ENCODE measurements around the gene ZNF429.

DNA sequence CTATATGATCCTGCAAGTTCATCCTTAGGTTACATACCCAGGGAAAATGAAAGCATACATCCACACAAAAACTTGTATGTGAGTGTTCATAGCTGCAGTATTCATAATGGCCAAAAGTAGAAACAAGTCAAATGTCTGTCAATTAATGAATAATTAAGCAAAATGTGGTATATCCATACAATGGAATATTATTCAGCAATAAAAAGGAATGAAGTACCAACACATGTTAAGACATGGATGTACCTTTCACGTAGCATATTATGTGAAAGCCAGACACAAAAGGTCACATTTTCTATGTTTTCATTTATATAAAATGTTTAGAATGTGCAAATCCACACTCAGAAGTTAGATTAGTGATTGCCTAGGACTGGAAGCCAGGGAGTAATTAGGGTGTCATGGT lies 75.4 kb downstream of the ZNF429 start:
- TF ChIP-seq, protein P1, sequence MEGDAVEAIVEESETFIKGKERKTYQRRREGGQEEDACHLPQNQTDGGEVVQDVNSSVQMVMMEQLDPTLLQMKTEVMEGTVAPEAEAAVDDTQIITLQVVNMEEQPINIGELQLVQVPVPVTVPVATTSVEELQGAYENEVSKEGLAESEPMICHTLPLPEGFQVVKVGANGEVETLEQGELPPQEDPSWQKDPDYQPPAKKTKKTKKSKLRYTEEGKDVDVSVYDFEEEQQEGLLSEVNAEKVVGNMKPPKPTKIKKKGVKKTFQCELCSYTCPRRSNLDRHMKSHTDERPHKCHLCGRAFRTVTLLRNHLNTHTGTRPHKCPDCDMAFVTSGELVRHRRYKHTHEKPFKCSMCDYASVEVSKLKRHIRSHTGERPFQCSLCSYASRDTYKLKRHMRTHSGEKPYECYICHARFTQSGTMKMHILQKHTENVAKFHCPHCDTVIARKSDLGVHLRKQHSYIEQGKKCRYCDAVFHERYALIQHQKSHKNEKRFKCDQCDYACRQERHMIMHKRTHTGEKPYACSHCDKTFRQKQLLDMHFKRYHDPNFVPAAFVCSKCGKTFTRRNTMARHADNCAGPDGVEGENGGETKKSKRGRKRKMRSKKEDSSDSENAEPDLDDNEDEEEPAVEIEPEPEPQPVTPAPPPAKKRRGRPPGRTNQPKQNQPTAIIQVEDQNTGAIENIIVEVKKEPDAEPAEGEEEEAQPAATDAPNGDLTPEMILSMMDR (IDR thresholded peaks at IDR 0.05; ENCODE audit: low read length): no peak
- TF ChIP-seq EZH2 (optimal IDR thresholded peaks at IDR 0.05; ENCODE audit: low read depth, low read length): no peak

Data from MM.1S (cell line).